Measurements from ENCODE around the gene PFKFB3.

DNA sequence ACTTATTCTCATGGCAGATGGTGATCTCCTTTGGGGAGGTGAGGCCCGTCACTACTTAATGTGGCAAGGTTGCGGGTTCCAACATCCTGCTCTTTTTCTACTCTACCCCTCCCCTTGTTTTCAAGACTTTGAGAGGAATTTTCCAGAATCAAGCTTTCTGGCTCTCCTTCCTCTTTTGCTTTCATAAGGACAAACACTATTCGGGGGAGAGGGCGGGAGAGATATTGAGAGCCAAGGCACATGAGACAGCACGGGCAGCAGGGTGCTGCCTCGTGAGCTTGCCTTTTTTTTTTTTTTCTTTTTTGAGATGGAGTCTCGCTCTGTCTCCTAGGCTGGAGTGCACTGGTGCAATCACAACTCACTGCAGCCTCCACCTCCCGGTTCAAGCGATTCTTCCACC lies 6.9 kb upstream of the PFKFB3 start:
- no peak for TF ChIP-seq EZH2 (IDR thresholded peaks at IDR 0.05)
- TF ChIP-seq, protein P1, sequence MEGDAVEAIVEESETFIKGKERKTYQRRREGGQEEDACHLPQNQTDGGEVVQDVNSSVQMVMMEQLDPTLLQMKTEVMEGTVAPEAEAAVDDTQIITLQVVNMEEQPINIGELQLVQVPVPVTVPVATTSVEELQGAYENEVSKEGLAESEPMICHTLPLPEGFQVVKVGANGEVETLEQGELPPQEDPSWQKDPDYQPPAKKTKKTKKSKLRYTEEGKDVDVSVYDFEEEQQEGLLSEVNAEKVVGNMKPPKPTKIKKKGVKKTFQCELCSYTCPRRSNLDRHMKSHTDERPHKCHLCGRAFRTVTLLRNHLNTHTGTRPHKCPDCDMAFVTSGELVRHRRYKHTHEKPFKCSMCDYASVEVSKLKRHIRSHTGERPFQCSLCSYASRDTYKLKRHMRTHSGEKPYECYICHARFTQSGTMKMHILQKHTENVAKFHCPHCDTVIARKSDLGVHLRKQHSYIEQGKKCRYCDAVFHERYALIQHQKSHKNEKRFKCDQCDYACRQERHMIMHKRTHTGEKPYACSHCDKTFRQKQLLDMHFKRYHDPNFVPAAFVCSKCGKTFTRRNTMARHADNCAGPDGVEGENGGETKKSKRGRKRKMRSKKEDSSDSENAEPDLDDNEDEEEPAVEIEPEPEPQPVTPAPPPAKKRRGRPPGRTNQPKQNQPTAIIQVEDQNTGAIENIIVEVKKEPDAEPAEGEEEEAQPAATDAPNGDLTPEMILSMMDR (IDR thresholded peaks at IDR 0.05) = no peak

Measured in neural progenitor cell (in vitro differentiated cells).